ENCODE results near the gene NRXN3. TPM values are rescaled to one million over a fixed set of nuclear protein-coding genes. Genes with fewer than 3 reads are reported as not detected.

NRXN3 gene
- total and polyA plus RNA-seq, 8 donors, result 0.29 to 41.1 (median 9.1) TPM

GRCh38 chr14:79354336-79354735 is 1184.2 kb downstream of the NRXN3 start:
- no peak overlapping the region for H3K4me3 ChIP-seq
- TF ChIP-seq POLR2A (IDR thresholded peaks at IDR 0.05) (no peak), CTCF (IDR thresholded peaks at IDR 0.05) (no peak), POLR2AphosphoS5 (IDR thresholded peaks at IDR 0.05) (no peak), EP300 (IDR thresholded peaks at IDR 0.05) (no peak)
- no peaks in the 10 kb centered on the region for H3K9me3 ChIP-seq
- no peaks in the 10 kb centered on the region for H3K27me3 ChIP-seq
- intact Hi-C loops (cut with DNase I; ENCODE audit: low total_unique reads), result no loop called here
- no peak overlapping the region for H3K27ac ChIP-seq
- DNase-seq, result no peak
- H3K36me3 ChIP-seq, result no peaks in the 10 kb centered on the region
- WGBS, 5 donors, result 76 to 87% (median 83%) methylated on average over 1 of the region's 1 CpG
- peaks cover 0 to 29% (median 0%) of the 10 kb centered on the region in 4 donors for H3K4me1 ChIP-seq

GRCh38 chr14:79356040-79356439 is 1185.9 kb downstream of the NRXN3 start:
- WGBS, 5 donors, result 75 to 88% (median 82%) methylated on average over 2 of the region's 2 CpGs
- Histone ChIP-seq H3K4me1 (peaks cover 0 to 29% (median 0%) of the 10 kb centered on the region in 4 donors), H3K4me3 (no peak overlapping the region), H3K27ac (no peak overlapping the region), H3K36me3 (no peaks in the 10 kb centered on the region), H3K27me3 (no peaks in the 10 kb centered on the region), H3K9me3 (no peaks in the 10 kb centered on the region)
- intact Hi-C loops (cut with DNase I; ENCODE audit: low total_unique reads), result no loop called here
- no peak for TF ChIP-seq POLR2AphosphoS5 (IDR thresholded peaks at IDR 0.05)
- TF ChIP-seq CTCF (IDR thresholded peaks at IDR 0.05), result no peak
- TF ChIP-seq POLR2A (IDR thresholded peaks at IDR 0.05), result no peak
- no peak for TF ChIP-seq EP300 (IDR thresholded peaks at IDR 0.05)
- DNase-seq, result no peak

GRCh38 chr14:79357307-79357706 is 1187.1 kb downstream of the NRXN3 start:
- Histone ChIP-seq H3K27me3 (no peaks in the 10 kb centered on the region), H3K4me1 (peaks cover 0 to 19% (median 0%) of the 10 kb centered on the region in 4 donors), H3K27ac (no peak overlapping the region), H3K4me3 (no peak overlapping the region), H3K9me3 (no peaks in the 10 kb centered on the region), H3K36me3 (no peaks in the 10 kb centered on the region)
- TF ChIP-seq CTCF (IDR thresholded peaks at IDR 0.05) (no peak), POLR2AphosphoS5 (IDR thresholded peaks at IDR 0.05) (no peak), POLR2A (IDR thresholded peaks at IDR 0.05) (no peak), EP300 (IDR thresholded peaks at IDR 0.05) (no peak)
- 17 to 37% (median 25%) methylated on average over 2 of the region's 2 CpGs for WGBS, 5 donors
- intact Hi-C loops (cut with DNase I; ENCODE audit: low total_unique reads), result no loop called here
- DNase-seq, result no peak

- intact Hi-C loops (cut with DNase I; ENCODE audit: low total_unique reads), result no loop called here
These were observed 1193.1 kb downstream of the NRXN3 start for GRCh38 chr14:79363291-79363690.

More at GRCh38 chr14:79363291-79363690, 1193.1 kb downstream of the NRXN3 start:
- 79 to 88% (median 85%) methylated on average over 3 of the region's 3 CpGs for WGBS, 5 donors
- TF ChIP-seq POLR2AphosphoS5 (IDR thresholded peaks at IDR 0.05), result no peak
- no peak for TF ChIP-seq EP300 (IDR thresholded peaks at IDR 0.05)
- TF ChIP-seq CTCF (IDR thresholded peaks at IDR 0.05), result no peak
- H3K36me3 ChIP-seq, result no peaks in the 10 kb centered on the region
- no peak overlapping the region for H3K4me3 ChIP-seq
- no peaks in the 10 kb centered on the region for H3K4me1 ChIP-seq
- no peak for DNase-seq
- H3K27ac ChIP-seq, result no peak overlapping the region
- H3K9me3 ChIP-seq, result no peaks in the 10 kb centered on the region
- H3K27me3 ChIP-seq, result no peaks in the 10 kb centered on the region

Measured in stomach (tissue), 9 donors.